GM12892 (cell line): ENCODE measurements around the gene ADIPOQ.
"Not testable (repeated sequence)": the region's sequence is repeated elsewhere in the genome, so short reads cannot be mapped to it uniquely, and the experiment has no call there.

Source experiments
- DNase-seq: peaks from one replicate; pipeline ENCODE4 v3.0.0; 2011; ENCODE audit not compliant: insufficient read length
- FAIRE-seq: peaks from 2 replicates; lab custom pipeline; 2011; peaks lifted over from hg19 to GRCh38; lab: Jason Lieb, UNC
- POLR2A ChIP-seq: IDR thresholded peaks from 2 replicates; pipeline ENCODE4 v1.6.1; 2011; ENCODE audit warnings: low read depth, low read length, control low read depth
- POLR2AphosphoS5 ChIP-seq: IDR thresholded peaks from 2 replicates; pipeline ENCODE4 v1.6.1; 2011; ENCODE audit warnings: low read depth, low read length, control low read depth
- TAF1 ChIP-seq: IDR thresholded peaks from 2 replicates; pipeline ENCODE4 v1.6.1; 2011; ENCODE audit warnings: low read depth, mild to moderate bottlenecking, control low read depth, low read length, borderline replicate concordance

Gene ADIPOQ

GRCh38 chr3:186854146-186854545 is 11.6 kb downstream of the ADIPOQ start:
- FAIRE-seq, result no peak
- TF ChIP-seq POLR2AphosphoS5 (no peak), POLR2A (no peak), TAF1 (no peak)

GRCh38 chr3:186854954-186855353 is 12.4 kb downstream of the ADIPOQ start:
- no peak for DNase-seq
- TF ChIP-seq POLR2A (no peak), TAF1 (no peak), POLR2AphosphoS5 (no peak)
- FAIRE-seq, result no peak

More at GRCh38 chr3:186854146-186854545, 11.6 kb downstream of the ADIPOQ start:
- no peak for DNase-seq

- FAIRE-seq, result no peak
- no peak for DNase-seq
- TF ChIP-seq TAF1, result no peak
- no peak for TF ChIP-seq POLR2AphosphoS5
- no peak for TF ChIP-seq POLR2A
These were observed 15.2 kb downstream of the ADIPOQ start for GRCh38 chr3:186857743-186858142.

GRCh38 chr3:186865215-186865853 is 22.8 kb downstream of the ADIPOQ start:
- not testable (repeated sequence) for FAIRE-seq, DNase-seq

GRCh38 chr3:186866095-186866494 is 23.6 kb downstream of the ADIPOQ start:
- not testable (repeated sequence) for FAIRE-seq

GRCh38 chr3:186869253-186870100 is 27.0 kb downstream of the ADIPOQ start:
- TF ChIP-seq TAF1, result no peak
- no peak for TF ChIP-seq POLR2A
- DNase-seq (no peak), FAIRE-seq (no peak)

More at GRCh38 chr3:186866095-186866494, 23.6 kb downstream of the ADIPOQ start:
- DNase-seq, result not testable (repeated sequence)

GRCh38 chr3:186870421-186871201 is 28.1 kb downstream of the ADIPOQ start:
- FAIRE-seq, result no peak
- TF ChIP-seq POLR2A (no peak), TAF1 (no peak), POLR2AphosphoS5 (no peak)
- no peak for DNase-seq

GRCh38 chr3:186871403-186871924 is 29.0 kb downstream of the ADIPOQ start:
- DNase-seq, result no peak
- TF ChIP-seq TAF1 (no peak), POLR2A (no peak), POLR2AphosphoS5 (no peak)
- no peak for FAIRE-seq

- DNase-seq, FAIRE-seq: not testable (repeated sequence)
These were observed 31.3 kb downstream of the ADIPOQ start for GRCh38 chr3:186873796-186874195.

- not testable (repeated sequence) for DNase-seq, FAIRE-seq
These were observed 31.7 kb downstream of the ADIPOQ start for GRCh38 chr3:186874216-186874615.

GRCh38 chr3:186874841-186875240 is 32.3 kb downstream of the ADIPOQ start:
- not testable (repeated sequence) for FAIRE-seq, DNase-seq

GRCh38 chr3:186875708-186876107 is 33.2 kb downstream of the ADIPOQ start:
- no peak for FAIRE-seq
- DNase-seq, result no peak
- TF ChIP-seq POLR2A (no peak), POLR2AphosphoS5 (no peak), TAF1 (no peak)

- no peak for TF ChIP-seq TAF1
- TF ChIP-seq POLR2A, result no peak
- TF ChIP-seq POLR2AphosphoS5, result no peak
- FAIRE-seq (no peak), DNase-seq (no peak)
These were observed 37.3 kb downstream of the ADIPOQ start for GRCh38 chr3:186879781-186880180.
